Left lung (tissue), 10 donors: ENCODE measurements around the gene MICB. TPM values are rescaled to one million over a fixed set of nuclear protein-coding genes. Genes with fewer than 3 reads are reported as not detected.

Experiments used
- ATAC-seq: fragments of 200-7000 bp; cut with Tn5 transposase; one replicate; pipeline ENCODE4 v1.9.1; 2020; ENCODE audit warnings: moderate library complexity
- DNase-seq, 4 donors: peaks; one replicate each; pipeline ENCODE4 v3.0.0-alpha.2; 2013 to 2020
- H3K27ac ChIP-seq, 2 donors: fragments of 200-600 bp; sonication (generic) in 1 of 2; one replicate each; pipeline versions ENCODE4 v1.5.0 to v1.8.0; 2020 to 2021
- H3K27me3 ChIP-seq, 2 donors: fragments of 200-600 bp; sonication (generic) in 1 of 2; one replicate each; pipeline versions ENCODE4 v1.5.0 to v1.8.0; 2020 to 2021
- H3K36me3 ChIP-seq, 2 donors: fragments of 200-600 bp; sonication (generic) in 1 of 2; one replicate each; pipeline versions ENCODE4 v1.5.0 to v1.8.0; 2020 to 2021
- H3K4me1 ChIP-seq, 2 donors: fragments of 200-600 bp; one replicate each; pipeline ENCODE4 v1.8.0; 2021
- H3K4me3 ChIP-seq, 2 donors: fragments of 200-600 bp; sonication (generic) in 1 of 2; one replicate each; pipeline versions ENCODE4 v1.5.0 to v1.8.0; 2020 to 2021; ENCODE audit warnings: mild to moderate bottlenecking in 1 of 2
- H3K9me3 ChIP-seq, 2 donors: fragments of 200-600 bp; sonication (generic) in 1 of 2; one replicate each; pipeline versions ENCODE4 v1.5.0 to v1.8.0; 2020 to 2021
- intact Hi-C, 2 donors: fragments of 100-400 bp; cut with DNase I; formaldehyde crosslinking; loops; one replicate each; pipeline versions ENCODE4 v1.11.2 to v1.14.2; 2022
- polyA plus RNA-seq, 6 donors: library from polyadenylated mRNA; unstranded; fragments of 120-200 nt; gene quantifications; one replicate each; pipeline ENCODE4 v1.2.1, GENCODE V29; 2013; ENCODE audit not compliant: insufficient read length in 6 of 6
- total RNA-seq, 2 donors: library from RNA; stranded (reverse); fragmentation: NEBNext Ultra II Directional; extraction: Animal tissue kit (Norgen Biotek cat#: 25700); gene quantifications; one replicate each; pipeline ENCODE4 v1.2.1, GENCODE V29; 2021
- TF ChIP-seq, protein P1 (sequence below), 2 donors: fragments of 200-600 bp; sonication (generic) in 1 of 2; IDR thresholded peaks; one replicate each; pipeline versions ENCODE4 v1.5.0 to v1.8.0; 2021; ENCODE audit warnings: antibody characterized with exemption in 2 of 2
- donor health status: DM: no; HTN: yes; CAD: no.
- donor health status: DM: no; HTN: no; CAD: no.

The MICB gene
- total and polyA plus RNA-seq, 8 donors: 0.80 to 11.3 (median 2.3) TPM

DNA sequence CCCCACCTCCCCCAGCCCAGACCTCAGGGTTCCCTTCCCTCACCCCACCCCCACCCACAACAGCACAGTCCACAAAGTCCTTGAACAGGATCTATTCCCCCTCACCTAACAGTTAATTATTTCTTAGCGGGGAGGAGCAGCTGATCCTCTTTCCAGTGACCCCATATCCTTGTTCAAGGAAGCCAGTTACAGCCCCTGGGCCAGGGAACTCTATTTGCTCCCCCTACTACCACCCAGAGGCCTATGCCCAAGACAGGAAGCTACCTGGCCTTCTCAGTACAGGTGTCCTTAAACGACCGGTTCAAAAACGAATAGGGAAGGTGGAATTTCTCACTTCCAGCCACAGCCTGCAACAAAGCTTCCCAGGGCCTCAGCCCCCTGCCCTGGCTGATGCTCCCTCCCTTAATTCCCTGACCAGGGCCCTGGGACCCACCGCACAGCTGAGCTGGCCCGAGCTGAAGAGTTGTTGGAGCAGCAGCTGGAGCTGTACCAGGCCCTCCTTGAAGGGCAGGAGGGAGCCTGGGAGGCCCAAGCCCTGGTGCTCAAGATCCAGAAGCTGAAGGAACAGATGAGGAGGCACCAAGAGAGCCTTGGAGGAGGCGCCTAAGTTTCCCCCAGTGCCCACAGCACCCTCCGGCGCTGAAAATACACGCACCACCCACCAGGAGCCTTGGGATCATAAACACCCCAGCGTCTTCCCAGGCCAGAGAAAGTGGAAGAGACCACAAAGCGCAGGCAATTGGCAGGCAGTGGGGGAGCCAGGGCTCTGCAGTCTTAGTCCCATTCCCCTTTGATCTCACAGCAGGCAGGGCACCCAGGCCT is 31.6 kb downstream of the MICB start:
- H3K27ac ChIP-seq: no peak overlapping the region
- peaks cover 0 to 62% of the 10 kb centered on the region in 2 donors for H3K36me3 ChIP-seq
- H3K27me3 ChIP-seq: no peaks in the 10 kb centered on the region
- peaks cover 0 to 2% of the 10 kb centered on the region in 2 donors for H3K4me1 ChIP-seq
- no peaks in the 10 kb centered on the region for H3K9me3 ChIP-seq
- TF ChIP-seq, protein P1, sequence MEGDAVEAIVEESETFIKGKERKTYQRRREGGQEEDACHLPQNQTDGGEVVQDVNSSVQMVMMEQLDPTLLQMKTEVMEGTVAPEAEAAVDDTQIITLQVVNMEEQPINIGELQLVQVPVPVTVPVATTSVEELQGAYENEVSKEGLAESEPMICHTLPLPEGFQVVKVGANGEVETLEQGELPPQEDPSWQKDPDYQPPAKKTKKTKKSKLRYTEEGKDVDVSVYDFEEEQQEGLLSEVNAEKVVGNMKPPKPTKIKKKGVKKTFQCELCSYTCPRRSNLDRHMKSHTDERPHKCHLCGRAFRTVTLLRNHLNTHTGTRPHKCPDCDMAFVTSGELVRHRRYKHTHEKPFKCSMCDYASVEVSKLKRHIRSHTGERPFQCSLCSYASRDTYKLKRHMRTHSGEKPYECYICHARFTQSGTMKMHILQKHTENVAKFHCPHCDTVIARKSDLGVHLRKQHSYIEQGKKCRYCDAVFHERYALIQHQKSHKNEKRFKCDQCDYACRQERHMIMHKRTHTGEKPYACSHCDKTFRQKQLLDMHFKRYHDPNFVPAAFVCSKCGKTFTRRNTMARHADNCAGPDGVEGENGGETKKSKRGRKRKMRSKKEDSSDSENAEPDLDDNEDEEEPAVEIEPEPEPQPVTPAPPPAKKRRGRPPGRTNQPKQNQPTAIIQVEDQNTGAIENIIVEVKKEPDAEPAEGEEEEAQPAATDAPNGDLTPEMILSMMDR (IDR thresholded peaks at IDR 0.05): no peak
- intact Hi-C loops: no loop called here
- no peak overlapping the region for H3K4me3 ChIP-seq
- DNase-seq: no peak
- no peak for ATAC-seq

DNA sequence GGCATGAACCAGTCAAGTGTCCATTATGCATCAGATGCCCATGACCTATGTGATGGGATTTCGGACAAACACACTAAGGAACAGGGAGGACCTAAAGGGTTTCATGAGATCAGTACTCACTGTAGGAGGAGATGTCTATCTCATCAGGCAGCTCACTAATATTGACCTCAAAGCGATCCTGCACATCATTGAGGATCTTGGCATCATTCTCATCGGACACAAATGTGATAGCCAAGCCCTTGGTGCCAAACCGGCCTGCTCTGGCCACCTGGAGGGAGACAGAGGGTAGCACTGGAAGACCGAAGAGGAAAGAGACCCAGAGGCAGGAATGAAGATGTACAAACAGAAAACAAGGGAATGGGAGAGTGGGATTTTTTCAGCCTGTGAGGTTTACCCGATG is 32.7 kb downstream of the MICB start:
- peaks cover 0 to 5% of the 10 kb centered on the region in 2 donors for H3K4me1 ChIP-seq
- no peaks in the 10 kb centered on the region for H3K27me3 ChIP-seq
- H3K4me3 ChIP-seq: no peak overlapping the region
- H3K9me3 ChIP-seq: no peaks in the 10 kb centered on the region
- DNase-seq (no peak), ATAC-seq (no peak)
- peaks cover 0 to 73% of the 10 kb centered on the region in 2 donors for H3K36me3 ChIP-seq
- intact Hi-C loops: no loop called here
- no peak overlapping the region for H3K27ac ChIP-seq
- TF ChIP-seq, protein P1 (IDR thresholded peaks at IDR 0.05): no peak

DNA sequence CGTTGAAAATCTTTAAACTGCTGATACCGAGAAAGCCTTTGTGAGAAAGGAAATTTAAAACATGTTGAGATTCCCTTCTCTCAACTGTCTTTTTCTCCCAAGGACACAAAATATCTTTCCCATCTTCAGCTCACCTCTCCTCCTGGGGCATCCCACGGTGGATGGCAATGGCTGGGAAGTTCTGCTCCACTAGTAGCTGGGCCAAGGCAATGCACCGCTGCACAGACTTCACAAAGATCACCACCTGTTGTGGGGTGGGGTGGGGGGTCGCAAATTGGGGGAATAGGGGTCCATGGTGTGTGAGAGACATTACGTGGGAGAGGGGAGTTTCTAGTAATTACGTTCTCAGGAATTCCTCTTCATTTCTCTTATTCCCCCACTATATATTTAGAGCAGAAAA is 33.2 kb downstream of the MICB start:
- H3K27me3 ChIP-seq: no peaks in the 10 kb centered on the region
- no peak overlapping the region for H3K4me3 ChIP-seq
- DNase-seq: no peak
- intact Hi-C loops: no loop called here
- no peak overlapping the region for H3K27ac ChIP-seq
- ATAC-seq: no peak
- peaks cover 0 to 10% of the 10 kb centered on the region in 2 donors for H3K4me1 ChIP-seq
- no peaks in the 10 kb centered on the region for H3K9me3 ChIP-seq
- H3K36me3 ChIP-seq: peaks cover 0 to 78% of the 10 kb centered on the region in 2 donors
- TF ChIP-seq, protein P1 (IDR thresholded peaks at IDR 0.05): no peak

DNA sequence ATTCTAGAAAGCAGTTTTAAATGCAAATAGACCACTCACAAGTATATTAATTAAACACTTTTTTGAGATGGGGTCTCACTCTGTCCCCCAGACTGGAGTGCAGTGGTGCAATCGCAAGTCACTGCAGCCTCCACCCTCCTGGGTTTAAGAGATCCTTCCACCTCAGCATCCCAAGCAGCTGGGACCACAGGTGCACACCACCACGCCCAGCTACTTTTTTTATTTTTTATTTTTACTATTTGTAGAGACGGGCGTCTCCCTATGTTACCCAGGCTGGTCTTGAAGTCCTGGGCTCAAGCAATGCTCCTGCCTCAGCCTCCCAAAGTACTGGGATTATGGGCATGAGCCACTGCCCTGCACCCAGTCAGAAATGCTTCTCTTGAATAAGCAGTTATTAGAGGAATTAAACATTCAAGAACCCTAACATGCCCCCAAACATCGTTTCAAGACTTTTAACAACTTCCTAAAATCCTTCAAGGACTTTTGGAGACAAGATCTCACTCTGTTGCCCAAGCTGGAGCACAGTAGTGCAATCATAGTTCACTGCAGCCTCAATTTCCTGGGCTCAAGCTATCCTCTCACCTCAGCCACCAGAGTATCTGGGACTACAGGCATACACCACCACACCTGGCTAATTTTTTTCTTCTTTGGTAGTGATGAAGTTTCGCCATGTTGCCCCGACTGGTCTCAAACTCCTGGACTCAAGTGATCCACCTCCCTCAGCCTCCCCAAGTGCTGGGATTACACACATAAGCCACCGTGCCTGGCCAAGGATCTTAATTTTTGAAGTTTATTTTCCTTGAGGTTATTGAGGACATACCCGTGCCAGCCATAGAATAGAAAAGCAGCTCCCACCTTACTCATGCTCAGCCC is 34.1 kb downstream of the MICB start:
- intact Hi-C loops: no loop called here
- no peaks in the 10 kb centered on the region for H3K9me3 ChIP-seq
- H3K27me3 ChIP-seq: no peaks in the 10 kb centered on the region
- H3K27ac ChIP-seq: no peak overlapping the region
- H3K36me3 ChIP-seq: peaks cover 0 to 86% of the 10 kb centered on the region in 2 donors
- H3K4me1 ChIP-seq: peaks cover 0 to 15% of the 10 kb centered on the region in 2 donors
- TF ChIP-seq, protein P1 (IDR thresholded peaks at IDR 0.05): no peak
- DNase-seq: no peak
- no peak for ATAC-seq
- H3K4me3 ChIP-seq: no peak overlapping the region
